GM23338 (cell line): ENCODE data around the gene CUBN. TPM values are rescaled to one million over a fixed set of nuclear protein-coding genes. Genes with fewer than 3 reads are reported as not detected.

Experiments
- ATAC-seq: fragments of 200-7000 bp; cut with Tn5 transposase; 3 replicates; pipeline ENCODE4 v1.9.1; 2020
- DNase-seq: peaks from one replicate; pipeline ENCODE4 v3.0.0-alpha.2; 2015; ENCODE audit warnings: low spot score
- H2AFZ ChIP-seq: fragments of 200-600 bp; sonication (generic); 2 replicates; pipeline ENCODE4 v1.8.0; 2016; ENCODE audit warnings: antibody characterized with exemption, mild to moderate bottlenecking, moderate library complexity
- H3F3A ChIP-seq: fragments of 200-600 bp; sonication (generic); replicated peaks from 2 replicates; pipeline ENCODE4 v1.8.0; 2017; ENCODE audit warnings: antibody characterized with exemption, mixed run types, low read depth
- H3K27ac ChIP-seq: fragments of 200-600 bp; sonication (generic); 2 replicates; pipeline ENCODE4 v1.6.1; 2016; ENCODE audit warnings: low read depth
- H3K27me3 ChIP-seq: fragments of 200-600 bp; sonication (generic); 2 replicates; pipeline ENCODE4 v1.8.0; 2016; ENCODE audit warnings: mild to moderate bottlenecking, mixed run types, moderate library complexity; ENCODE audit not compliant: insufficient read depth
- H3K36me3 ChIP-seq: fragments of 200-600 bp; sonication (generic); 2 replicates; pipeline ENCODE4 v1.8.0; 2016; ENCODE audit warnings: mild to moderate bottlenecking; ENCODE audit not compliant: insufficient read depth
- H3K4me1 ChIP-seq: fragments of 200-600 bp; sonication (generic); 2 replicates; pipeline ENCODE4 v1.8.0; 2016; ENCODE audit warnings: mild to moderate bottlenecking, moderate library complexity; ENCODE audit not compliant: insufficient read depth
- H3K4me2 ChIP-seq: fragments of 200-600 bp; sonication (generic); 2 replicates; pipeline ENCODE4 v1.7.1; 2017; ENCODE audit warnings: mixed run types
- H3K4me3 ChIP-seq: fragments of 200-600 bp; sonication (generic); 2 replicates; pipeline ENCODE4 v1.6.1; 2016; ENCODE audit warnings: mixed run types
- H3K79me2 ChIP-seq: fragments of 200-600 bp; sonication (generic); replicated peaks from 2 replicates; pipeline ENCODE4 v1.8.0; 2017; ENCODE audit warnings: mild to moderate bottlenecking; ENCODE audit not compliant: insufficient read depth
- H3K9me2 ChIP-seq: fragments of 200-600 bp; sonication (generic); 2 replicates; pipeline ENCODE4 v1.8.0; 2017; ENCODE audit not compliant: insufficient read depth
- H4K20me1 ChIP-seq: fragments of 200-600 bp; sonication (generic); replicated peaks from 2 replicates; pipeline ENCODE4 v1.8.0; 2017; ENCODE audit warnings: mild to moderate bottlenecking; ENCODE audit not compliant: insufficient read depth
- H3K27ac Mint-ChIP-seq: 2 replicates; pipeline ENCODE4 v1.8.0; 2020; ENCODE audit warnings: inconsistent platforms, mild to moderate bottlenecking, moderate library complexity, mixed read lengths
- H3K27me3 Mint-ChIP-seq: 3 replicates; pipeline ENCODE4 v1.8.0; 2022; ENCODE audit warnings: low read depth, mild to moderate bottlenecking, moderate library complexity, mixed read lengths, inconsistent platforms; ENCODE audit not compliant: insufficient read depth, poor library complexity
- H3K36me3 Mint-ChIP-seq: 3 replicates; pipeline ENCODE4 v1.8.0; 2021; ENCODE audit warnings: low read depth, mild to moderate bottlenecking, inconsistent platforms, moderate library complexity, mixed read lengths
- H3K4me1 Mint-ChIP-seq: 3 replicates; pipeline ENCODE4 v1.8.0; 2020; ENCODE audit warnings: mild to moderate bottlenecking, inconsistent platforms, mixed read lengths
- H3K4me3 Mint-ChIP-seq: 3 replicates; pipeline ENCODE4 v1.8.0; 2021; ENCODE audit warnings: moderate library complexity, mild to moderate bottlenecking, inconsistent platforms, mixed read lengths
- H3K9me3 Mint-ChIP-seq: 3 replicates; pipeline ENCODE4 v1.8.0; 2020; ENCODE audit warnings: moderate library complexity, mild to moderate bottlenecking, inconsistent platforms, mixed read lengths
- CREB1 ChIP-seq: fragments of 250-450 bp; sonication (Bioruptor Pico); IDR thresholded peaks from 2 replicates; pipeline ENCODE4 v1.5.0; 2020; ENCODE audit warnings: low read depth, mild to moderate bottlenecking, moderate library complexity
- EZH2 ChIP-seq: fragments of 200-600 bp; sonication (generic); IDR thresholded peaks from one replicate; pipeline ENCODE4 v1.8.0; 2017; ENCODE audit warnings: antibody characterized with exemption, mild to moderate bottlenecking, low read depth; ENCODE audit not compliant: unreplicated experiment
- EZH2phosphoT487 ChIP-seq: fragments of 200-600 bp; sonication (generic); IDR thresholded peaks from one replicate; pipeline ENCODE4 v1.8.1; 2018; ENCODE audit warnings: antibody characterized with exemption; ENCODE audit not compliant: unreplicated experiment
- JUNB ChIP-seq: IDR thresholded peaks from one replicate; pipeline ENCODE4 v1.6.1; 2016; ENCODE audit warnings: antibody characterized with exemption; ENCODE audit not compliant: unreplicated experiment
- POLR2AphosphoS5 ChIP-seq: IDR thresholded peaks from 2 replicates; pipeline ENCODE4 v1.6.1; 2016; ENCODE audit warnings: antibody characterized with exemption, low read depth
- STAT1 ChIP-seq: IDR thresholded peaks from one replicate; pipeline ENCODE4 v1.6.1; 2016; ENCODE audit warnings: antibody characterized with exemption; ENCODE audit not compliant: unreplicated experiment
- ZNF114 ChIP-seq: fragments of 250-450 bp; sonication (Bioruptor Pico); IDR thresholded peaks from 2 replicates; pipeline ENCODE4 v1.5.0; 2020; ENCODE audit warnings: mild to moderate bottlenecking, moderate library complexity
- ZNF331 ChIP-seq: fragments of 250-450 bp; sonication (Bioruptor Pico); IDR thresholded peaks from 2 replicates; pipeline ENCODE4 v1.5.0; 2020; ENCODE audit warnings: low read depth, mild to moderate bottlenecking, moderate library complexity
- polyA plus RNA-seq: library from polyadenylated mRNA; unstranded; fragments of >200 nt; fragmentation: Nextera tagmentation; extraction: Ambion mirVana; gene quantifications from 2 replicates; pipeline ENCODE4 v1.2.1, GENCODE V29; 2016
- total RNA-seq: library from RNA; depleted of rRNA; stranded (reverse); fragments of >200 nt; shearing (Covaris generic); gene quantifications from 2 replicates; pipeline ENCODE4 v1.2.3, GENCODE V29; 2014
- TF ChIP-seq, protein P1 (sequence below): IDR thresholded peaks from 2 replicates; pipeline ENCODE4 v1.6.1; 2016; ENCODE audit warnings: antibody characterized with exemption
- TF ChIP-seq, protein P2 (sequence below): fragments of 250-450 bp; sonication (Bioruptor Pico); IDR thresholded peaks from 2 replicates; pipeline ENCODE4 v1.5.0; 2020; ENCODE audit warnings: mild to moderate bottlenecking, moderate library complexity
- TF ChIP-seq, protein P3 (sequence below), 2 experiments: fragments of 200-600 bp in 1 of 2; sonication (generic) in 1 of 2; conservative IDR thresholded peaks; 2 replicates each; pipeline versions ENCODE4 v1.5.1 to v1.6.1; 2016 to 2017; ENCODE audit warnings: antibody characterized with exemption in 2 of 2, low read depth in 2 of 2, mild to moderate bottlenecking in 2 of 2, moderate library complexity in 1 of 2
- TF ChIP-seq, protein P4 (sequence below): IDR thresholded peaks from one replicate; pipeline ENCODE4 v1.6.1; 2018; ENCODE audit warnings: antibody characterized with exemption; ENCODE audit not compliant: unreplicated experiment

The CUBN gene
- total and polyA plus RNA-seq, 2 experiments from 2014 or later = 0.06 to 1.8 TPM

DNA sequence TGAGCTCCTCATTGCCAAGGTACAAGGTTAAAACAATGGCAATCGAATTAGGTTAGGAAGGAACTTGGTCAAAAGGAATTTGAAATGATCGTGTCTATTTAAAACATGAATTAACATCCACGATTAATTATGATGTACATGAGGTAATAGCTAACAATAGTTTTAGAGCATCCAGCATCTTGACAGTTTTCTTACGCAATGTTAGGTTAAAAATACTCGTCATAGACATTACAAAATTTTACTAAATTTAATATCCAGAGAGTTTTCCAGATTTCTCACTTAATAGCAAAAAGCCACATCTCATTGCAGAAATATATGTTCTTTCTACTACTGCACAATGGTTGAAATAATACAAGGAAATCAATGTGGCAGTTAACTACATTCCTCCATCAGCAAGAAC is 22.6 kb downstream of the CUBN start (continued):
- TF ChIP-seq, protein P1, sequence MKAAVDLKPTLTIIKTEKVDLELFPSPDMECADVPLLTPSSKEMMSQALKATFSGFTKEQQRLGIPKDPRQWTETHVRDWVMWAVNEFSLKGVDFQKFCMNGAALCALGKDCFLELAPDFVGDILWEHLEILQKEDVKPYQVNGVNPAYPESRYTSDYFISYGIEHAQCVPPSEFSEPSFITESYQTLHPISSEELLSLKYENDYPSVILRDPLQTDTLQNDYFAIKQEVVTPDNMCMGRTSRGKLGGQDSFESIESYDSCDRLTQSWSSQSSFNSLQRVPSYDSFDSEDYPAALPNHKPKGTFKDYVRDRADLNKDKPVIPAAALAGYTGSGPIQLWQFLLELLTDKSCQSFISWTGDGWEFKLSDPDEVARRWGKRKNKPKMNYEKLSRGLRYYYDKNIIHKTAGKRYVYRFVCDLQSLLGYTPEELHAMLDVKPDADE = no peak
- TF ChIP-seq EZH2 (no peak), POLR2AphosphoS5 (no peak), ZNF331 (no peak)
- TF ChIP-seq, protein P2, sequence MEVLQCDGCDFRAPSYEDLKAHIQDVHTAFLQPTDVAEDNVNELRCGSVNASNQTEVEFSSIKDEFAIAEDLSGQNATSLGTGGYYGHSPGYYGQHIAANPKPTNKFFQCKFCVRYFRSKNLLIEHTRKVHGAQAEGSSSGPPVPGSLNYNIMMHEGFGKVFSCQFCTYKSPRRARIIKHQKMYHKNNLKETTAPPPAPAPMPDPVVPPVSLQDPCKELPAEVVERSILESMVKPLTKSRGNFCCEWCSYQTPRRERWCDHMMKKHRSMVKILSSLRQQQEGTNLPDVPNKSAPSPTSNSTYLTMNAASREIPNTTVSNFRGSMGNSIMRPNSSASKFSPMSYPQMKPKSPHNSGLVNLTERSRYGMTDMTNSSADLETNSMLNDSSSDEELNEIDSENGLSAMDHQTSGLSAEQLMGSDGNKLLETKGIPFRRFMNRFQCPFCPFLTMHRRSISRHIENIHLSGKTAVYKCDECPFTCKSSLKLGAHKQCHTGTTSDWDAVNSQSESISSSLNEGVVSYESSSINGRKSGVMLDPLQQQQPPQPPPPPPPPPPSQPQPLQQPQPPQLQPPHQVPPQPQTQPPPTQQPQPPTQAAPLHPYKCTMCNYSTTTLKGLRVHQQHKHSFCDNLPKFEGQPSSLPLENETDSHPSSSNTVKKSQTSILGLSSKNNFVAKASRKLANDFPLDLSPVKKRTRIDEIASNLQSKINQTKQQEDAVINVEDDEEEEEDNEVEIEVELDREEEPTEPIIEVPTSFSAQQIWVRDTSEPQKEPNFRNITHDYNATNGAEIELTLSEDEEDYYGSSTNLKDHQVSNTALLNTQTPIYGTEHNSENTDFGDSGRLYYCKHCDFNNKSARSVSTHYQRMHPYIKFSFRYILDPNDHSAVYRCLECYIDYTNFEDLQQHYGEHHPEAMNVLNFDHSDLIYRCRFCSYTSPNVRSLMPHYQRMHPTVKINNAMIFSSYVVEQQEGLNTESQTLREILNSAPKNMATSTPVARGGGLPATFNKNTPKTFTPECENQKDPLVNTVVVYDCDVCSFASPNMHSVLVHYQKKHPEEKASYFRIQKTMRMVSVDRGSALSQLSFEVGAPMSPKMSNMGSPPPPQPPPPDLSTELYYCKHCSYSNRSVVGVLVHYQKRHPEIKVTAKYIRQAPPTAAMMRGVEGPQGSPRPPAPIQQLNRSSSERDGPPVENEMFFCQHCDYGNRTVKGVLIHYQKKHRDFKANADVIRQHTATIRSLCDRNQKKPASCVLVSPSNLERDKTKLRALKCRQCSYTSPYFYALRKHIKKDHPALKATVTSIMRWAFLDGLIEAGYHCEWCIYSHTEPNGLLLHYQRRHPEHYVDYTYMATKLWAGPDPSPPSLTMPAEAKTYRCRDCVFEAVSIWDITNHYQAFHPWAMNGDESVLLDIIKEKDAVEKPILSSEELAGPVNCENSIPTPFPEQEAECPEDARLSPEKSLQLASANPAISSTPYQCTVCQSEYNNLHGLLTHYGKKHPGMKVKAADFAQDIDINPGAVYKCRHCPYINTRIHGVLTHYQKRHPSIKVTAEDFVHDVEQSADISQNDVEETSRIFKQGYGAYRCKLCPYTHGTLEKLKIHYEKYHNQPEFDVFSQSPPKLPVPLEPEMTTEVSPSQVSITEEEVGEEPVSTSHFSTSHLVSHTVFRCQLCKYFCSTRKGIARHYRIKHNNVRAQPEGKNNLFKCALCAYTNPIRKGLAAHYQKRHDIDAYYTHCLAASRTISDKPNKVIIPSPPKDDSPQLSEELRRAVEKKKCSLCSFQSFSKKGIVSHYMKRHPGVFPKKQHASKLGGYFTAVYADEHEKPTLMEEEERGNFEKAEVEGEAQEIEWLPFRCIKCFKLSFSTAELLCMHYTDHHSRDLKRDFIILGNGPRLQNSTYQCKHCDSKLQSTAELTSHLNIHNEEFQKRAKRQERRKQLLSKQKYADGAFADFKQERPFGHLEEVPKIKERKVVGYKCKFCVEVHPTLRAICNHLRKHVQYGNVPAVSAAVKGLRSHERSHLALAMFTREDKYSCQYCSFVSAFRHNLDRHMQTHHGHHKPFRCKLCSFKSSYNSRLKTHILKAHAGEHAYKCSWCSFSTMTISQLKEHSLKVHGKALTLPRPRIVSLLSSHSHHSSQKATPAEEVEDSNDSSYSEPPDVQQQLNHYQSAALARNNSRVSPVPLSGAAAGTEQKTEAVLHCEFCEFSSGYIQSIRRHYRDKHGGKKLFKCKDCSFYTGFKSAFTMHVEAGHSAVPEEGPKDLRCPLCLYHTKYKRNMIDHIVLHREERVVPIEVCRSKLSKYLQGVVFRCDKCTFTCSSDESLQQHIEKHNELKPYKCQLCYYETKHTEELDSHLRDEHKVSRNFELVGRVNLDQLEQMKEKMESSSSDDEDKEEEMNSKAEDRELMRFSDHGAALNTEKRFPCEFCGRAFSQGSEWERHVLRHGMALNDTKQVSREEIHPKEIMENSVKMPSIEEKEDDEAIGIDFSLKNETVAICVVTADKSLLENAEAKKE (CRISPR knock-in tag) = no peak

DNA sequence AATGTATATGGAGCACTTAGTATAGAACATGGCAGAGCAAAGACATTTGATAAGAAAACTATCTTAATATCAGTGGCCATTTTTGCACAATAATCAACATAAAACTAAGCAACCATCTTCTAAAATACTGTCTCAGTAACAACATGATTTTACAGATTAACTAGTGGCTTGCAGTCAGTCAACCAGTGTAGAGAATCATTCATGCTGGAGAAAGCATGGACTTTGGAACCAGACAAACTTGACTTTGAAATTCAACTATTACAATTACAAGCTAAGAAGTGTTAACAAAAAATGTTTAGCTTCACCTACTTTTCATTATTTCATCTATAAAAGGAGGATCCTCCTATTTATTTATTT is 27.7 kb downstream of the CUBN start:
- DNase-seq (no peak), ATAC-seq (no peak)
- H3K4me2 ChIP-seq = no peak overlapping the region
- no peaks in the 10 kb centered on the region for H3K4me1 ChIP-seq
- Mint-ChIP-seq H3K27ac (no peak overlapping the region), H3K4me3 (no peak overlapping the region), H3K9me3 (no peaks in the 10 kb centered on the region), H3K27me3 (peaks cover 1% of the 10 kb centered on the region), H3K4me1 (no peaks in the 10 kb centered on the region), H3K36me3 (no peaks in the 10 kb centered on the region)
- H3K4me3 ChIP-seq = no peak overlapping the region
- H3K27ac ChIP-seq = no peak overlapping the region
- no peaks in the 10 kb centered on the region for H3K27me3 ChIP-seq
- no peaks in the 10 kb centered on the region for H4K20me1 ChIP-seq
- H3K36me3 ChIP-seq = no peaks in the 10 kb centered on the region
- no peaks in the 10 kb centered on the region for H3F3A ChIP-seq
- no peaks in the 10 kb centered on the region for H3K9me2 ChIP-seq
- no peak overlapping the region for H2AFZ ChIP-seq
- no peaks in the 10 kb centered on the region for H3K79me2 ChIP-seq
- no peak for TF ChIP-seq ZNF114 (CRISPR knock-in tag)
- TF ChIP-seq STAT1 = no peak
- TF ChIP-seq EZH2phosphoT487 = no peak
- no peak for TF ChIP-seq CREB1 (CRISPR knock-in tag)
- no peak for TF ChIP-seq ZNF331
- no peak for TF ChIP-seq POLR2AphosphoS5
- TF ChIP-seq, protein P3, sequence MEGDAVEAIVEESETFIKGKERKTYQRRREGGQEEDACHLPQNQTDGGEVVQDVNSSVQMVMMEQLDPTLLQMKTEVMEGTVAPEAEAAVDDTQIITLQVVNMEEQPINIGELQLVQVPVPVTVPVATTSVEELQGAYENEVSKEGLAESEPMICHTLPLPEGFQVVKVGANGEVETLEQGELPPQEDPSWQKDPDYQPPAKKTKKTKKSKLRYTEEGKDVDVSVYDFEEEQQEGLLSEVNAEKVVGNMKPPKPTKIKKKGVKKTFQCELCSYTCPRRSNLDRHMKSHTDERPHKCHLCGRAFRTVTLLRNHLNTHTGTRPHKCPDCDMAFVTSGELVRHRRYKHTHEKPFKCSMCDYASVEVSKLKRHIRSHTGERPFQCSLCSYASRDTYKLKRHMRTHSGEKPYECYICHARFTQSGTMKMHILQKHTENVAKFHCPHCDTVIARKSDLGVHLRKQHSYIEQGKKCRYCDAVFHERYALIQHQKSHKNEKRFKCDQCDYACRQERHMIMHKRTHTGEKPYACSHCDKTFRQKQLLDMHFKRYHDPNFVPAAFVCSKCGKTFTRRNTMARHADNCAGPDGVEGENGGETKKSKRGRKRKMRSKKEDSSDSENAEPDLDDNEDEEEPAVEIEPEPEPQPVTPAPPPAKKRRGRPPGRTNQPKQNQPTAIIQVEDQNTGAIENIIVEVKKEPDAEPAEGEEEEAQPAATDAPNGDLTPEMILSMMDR (conservative IDR thresholded peaks at IDR 0.05; ENCODE audit: low read depth in 2 of 2) = no peak
- no peak for TF ChIP-seq JUNB
- TF ChIP-seq, protein P4, sequence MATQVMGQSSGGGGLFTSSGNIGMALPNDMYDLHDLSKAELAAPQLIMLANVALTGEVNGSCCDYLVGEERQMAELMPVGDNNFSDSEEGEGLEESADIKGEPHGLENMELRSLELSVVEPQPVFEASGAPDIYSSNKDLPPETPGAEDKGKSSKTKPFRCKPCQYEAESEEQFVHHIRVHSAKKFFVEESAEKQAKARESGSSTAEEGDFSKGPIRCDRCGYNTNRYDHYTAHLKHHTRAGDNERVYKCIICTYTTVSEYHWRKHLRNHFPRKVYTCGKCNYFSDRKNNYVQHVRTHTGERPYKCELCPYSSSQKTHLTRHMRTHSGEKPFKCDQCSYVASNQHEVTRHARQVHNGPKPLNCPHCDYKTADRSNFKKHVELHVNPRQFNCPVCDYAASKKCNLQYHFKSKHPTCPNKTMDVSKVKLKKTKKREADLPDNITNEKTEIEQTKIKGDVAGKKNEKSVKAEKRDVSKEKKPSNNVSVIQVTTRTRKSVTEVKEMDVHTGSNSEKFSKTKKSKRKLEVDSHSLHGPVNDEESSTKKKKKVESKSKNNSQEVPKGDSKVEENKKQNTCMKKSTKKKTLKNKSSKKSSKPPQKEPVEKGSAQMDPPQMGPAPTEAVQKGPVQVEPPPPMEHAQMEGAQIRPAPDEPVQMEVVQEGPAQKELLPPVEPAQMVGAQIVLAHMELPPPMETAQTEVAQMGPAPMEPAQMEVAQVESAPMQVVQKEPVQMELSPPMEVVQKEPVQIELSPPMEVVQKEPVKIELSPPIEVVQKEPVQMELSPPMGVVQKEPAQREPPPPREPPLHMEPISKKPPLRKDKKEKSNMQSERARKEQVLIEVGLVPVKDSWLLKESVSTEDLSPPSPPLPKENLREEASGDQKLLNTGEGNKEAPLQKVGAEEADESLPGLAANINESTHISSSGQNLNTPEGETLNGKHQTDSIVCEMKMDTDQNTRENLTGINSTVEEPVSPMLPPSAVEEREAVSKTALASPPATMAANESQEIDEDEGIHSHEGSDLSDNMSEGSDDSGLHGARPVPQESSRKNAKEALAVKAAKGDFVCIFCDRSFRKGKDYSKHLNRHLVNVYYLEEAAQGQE = no peak
